SK-N-SH treated with all-trans-retinoic acid at 6 μM for 48 hours (cell line): ENCODE data around the gene SRF.

Experiments used
- ARNTL ChIP-seq: fragments of 450-650 bp; formaldehyde crosslinking; IDR thresholded peaks from 2 replicates; pipeline ENCODE4 v1.5.0; 2020; ENCODE audit warnings: low read depth, mild to moderate bottlenecking, moderate library complexity, borderline replicate concordance
- PATZ1 ChIP-seq: fragments of 250-450 bp; sonication (Bioruptor Pico); IDR thresholded peaks from 2 replicates; pipeline ENCODE4 v1.8.0; 2020; ENCODE audit warnings: mild to moderate bottlenecking, moderate library complexity, borderline replicate concordance
- PPARA ChIP-seq: fragments of 250-450 bp; sonication (Bioruptor Pico); IDR thresholded peaks from 2 replicates; pipeline ENCODE4 v1.5.0; 2020; ENCODE audit warnings: mild to moderate bottlenecking, borderline replicate concordance
- RARB ChIP-seq: fragments of 250-450 bp; sonication (Bioruptor Pico); IDR thresholded peaks from 2 replicates; pipeline ENCODE4 v1.8.0; 2021; ENCODE audit warnings: mild to moderate bottlenecking, moderate library complexity
- TOX ChIP-seq: fragments of 250-450 bp; sonication (Bioruptor Pico); IDR thresholded peaks from 2 replicates; pipeline ENCODE4 v1.8.0; 2021; ENCODE audit warnings: mild to moderate bottlenecking, moderate library complexity, borderline replicate concordance
- ZFP3 ChIP-seq: fragments of 250-450 bp; sonication (Bioruptor Pico); IDR thresholded peaks from 2 replicates; pipeline ENCODE4 v1.5.0; 2020; ENCODE audit warnings: mild to moderate bottlenecking, moderate library complexity
- ZNF565 ChIP-seq: fragments of 450-650 bp; formaldehyde crosslinking; conservative IDR thresholded peaks from 2 replicates; pipeline ENCODE4 v1.5.0; 2020; ENCODE audit warnings: low read depth, mild to moderate bottlenecking, moderate library complexity
- TF ChIP-seq, protein P1 (sequence below): fragments of 250-450 bp; sonication (Bioruptor Pico); IDR thresholded peaks from 2 replicates; pipeline ENCODE4 v1.8.0; 2021; ENCODE audit warnings: low read depth, mild to moderate bottlenecking, moderate library complexity, borderline replicate concordance

GRCh38 chr6:43125555-43125954, 45.5 kb upstream of the SRF start:
- TF ChIP-seq, protein P1, sequence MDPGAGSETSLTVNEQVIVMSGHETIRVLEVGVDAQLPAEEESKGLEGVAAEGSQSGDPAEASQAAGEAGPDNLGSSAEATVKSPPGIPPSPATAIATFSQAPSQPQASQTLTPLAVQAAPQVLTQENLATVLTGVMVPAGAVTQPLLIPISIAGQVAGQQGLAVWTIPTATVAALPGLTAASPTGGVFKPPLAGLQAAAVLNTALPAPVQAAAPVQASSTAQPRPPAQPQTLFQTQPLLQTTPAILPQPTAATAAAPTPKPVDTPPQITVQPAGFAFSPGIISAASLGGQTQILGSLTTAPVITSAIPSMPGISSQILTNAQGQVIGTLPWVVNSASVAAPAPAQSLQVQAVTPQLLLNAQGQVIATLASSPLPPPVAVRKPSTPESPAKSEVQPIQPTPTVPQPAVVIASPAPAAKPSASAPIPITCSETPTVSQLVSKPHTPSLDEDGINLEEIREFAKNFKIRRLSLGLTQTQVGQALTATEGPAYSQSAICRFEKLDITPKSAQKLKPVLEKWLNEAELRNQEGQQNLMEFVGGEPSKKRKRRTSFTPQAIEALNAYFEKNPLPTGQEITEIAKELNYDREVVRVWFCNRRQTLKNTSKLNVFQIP (CRISPR knock-in tag), result no peak
- no peak for TF ChIP-seq ZFP3
- no peak for TF ChIP-seq PPARA (CRISPR knock-in tag)
- TF ChIP-seq TOX (CRISPR knock-in tag), result no peak
- no peak for TF ChIP-seq ARNTL (CRISPR knock-in tag)
- TF ChIP-seq RARB, result no peak
- no peak for TF ChIP-seq PATZ1 (CRISPR knock-in tag)
- TF ChIP-seq ZNF565 (CRISPR knock-in tag), result no peak
